Measurements from ENCODE around the gene CNOT10.

CNOT10 gene

GRCh38 chr3:32698506-32698905 is 13.5 kb downstream of the CNOT10 start:
- no peak overlapping the region for H3K9ac ChIP-seq (ENCODE audit: low read depth, low read length)
- no peaks in the 10 kb centered on the region for H3K9me3 ChIP-seq (ENCODE audit: control insufficient read depth, insufficient read depth, low read length)
- H3K36me3 ChIP-seq (ENCODE audit: control insufficient read depth, insufficient read depth, low read length), result no peaks in the 10 kb centered on the region
- no peak overlapping the region for H3K4me3 ChIP-seq (ENCODE audit: low read depth, low read length)
- H3K27me3 ChIP-seq (ENCODE audit: control insufficient read depth, insufficient read depth, low read length), result no peaks in the 10 kb centered on the region
- no peaks in the 10 kb centered on the region for H3K4me1 ChIP-seq (ENCODE audit: control insufficient read depth, insufficient read depth, low read length)

GRCh38 chr3:32699429-32699828 is 14.4 kb downstream of the CNOT10 start:
- no peak overlapping the region for H3K4me3 ChIP-seq (ENCODE audit: low read depth, low read length)
- H3K4me1 ChIP-seq (ENCODE audit: control insufficient read depth, insufficient read depth, low read length), result no peaks in the 10 kb centered on the region
- H3K9me3 ChIP-seq (ENCODE audit: control insufficient read depth, insufficient read depth, low read length), result no peaks in the 10 kb centered on the region
- H3K36me3 ChIP-seq (ENCODE audit: control insufficient read depth, insufficient read depth, low read length), result no peaks in the 10 kb centered on the region
- no peak overlapping the region for H3K9ac ChIP-seq (ENCODE audit: low read depth, low read length)
- H3K27me3 ChIP-seq (ENCODE audit: control insufficient read depth, insufficient read depth, low read length), result no peaks in the 10 kb centered on the region

GRCh38 chr3:32700244-32700643 is 15.3 kb downstream of the CNOT10 start:
- Histone ChIP-seq H3K4me1 (ENCODE audit: control insufficient read depth, insufficient read depth, low read length) (no peaks in the 10 kb centered on the region), H3K27me3 (ENCODE audit: control insufficient read depth, insufficient read depth, low read length) (no peaks in the 10 kb centered on the region), H3K9me3 (ENCODE audit: control insufficient read depth, insufficient read depth, low read length) (no peaks in the 10 kb centered on the region), H3K36me3 (ENCODE audit: control insufficient read depth, insufficient read depth, low read length) (no peaks in the 10 kb centered on the region), H3K4me3 (ENCODE audit: low read depth, low read length) (no peak overlapping the region), H3K9ac (ENCODE audit: low read depth, low read length) (no peak overlapping the region)

- H3K9me3 ChIP-seq (ENCODE audit: control insufficient read depth, insufficient read depth, low read length), result no peaks in the 10 kb centered on the region
- no peaks in the 10 kb centered on the region for H3K4me1 ChIP-seq (ENCODE audit: control insufficient read depth, insufficient read depth, low read length)
- no peaks in the 10 kb centered on the region for H3K27me3 ChIP-seq (ENCODE audit: control insufficient read depth, insufficient read depth, low read length)
- H3K9ac ChIP-seq (ENCODE audit: low read depth, low read length), result no peak overlapping the region
- H3K4me3 ChIP-seq (ENCODE audit: low read depth, low read length), result no peak overlapping the region
- no peaks in the 10 kb centered on the region for H3K36me3 ChIP-seq (ENCODE audit: control insufficient read depth, insufficient read depth, low read length)
These were observed 18.5 kb downstream of the CNOT10 start for GRCh38 chr3:32703491-32703972.

GRCh38 chr3:32705232-32705631 is 20.2 kb downstream of the CNOT10 start:
- H3K4me3 ChIP-seq (ENCODE audit: low read depth, low read length), result no peak overlapping the region
- no peaks in the 10 kb centered on the region for H3K27me3 ChIP-seq (ENCODE audit: control insufficient read depth, insufficient read depth, low read length)

GRCh38 chr3:32706348-32707025 is 21.5 kb downstream of the CNOT10 start:
- Histone ChIP-seq H3K36me3 (ENCODE audit: control insufficient read depth, insufficient read depth, low read length) (peaks cover 6% of the 10 kb centered on the region), H3K4me3 (ENCODE audit: low read depth, low read length) (no peak overlapping the region), H3K9me3 (ENCODE audit: control insufficient read depth, insufficient read depth, low read length) (no peaks in the 10 kb centered on the region), H3K9ac (ENCODE audit: low read depth, low read length) (no peak overlapping the region), H3K27me3 (ENCODE audit: control insufficient read depth, insufficient read depth, low read length) (no peaks in the 10 kb centered on the region), H3K4me1 (ENCODE audit: control insufficient read depth, insufficient read depth, low read length) (no peaks in the 10 kb centered on the region)

More at GRCh38 chr3:32705232-32705631, 20.2 kb downstream of the CNOT10 start:
- Histone ChIP-seq H3K9ac (ENCODE audit: low read depth, low read length) (no peak overlapping the region), H3K36me3 (ENCODE audit: control insufficient read depth, insufficient read depth, low read length) (peaks cover 6% of the 10 kb centered on the region), H3K9me3 (ENCODE audit: control insufficient read depth, insufficient read depth, low read length) (no peaks in the 10 kb centered on the region), H3K4me1 (ENCODE audit: control insufficient read depth, insufficient read depth, low read length) (no peaks in the 10 kb centered on the region)

DNA sequence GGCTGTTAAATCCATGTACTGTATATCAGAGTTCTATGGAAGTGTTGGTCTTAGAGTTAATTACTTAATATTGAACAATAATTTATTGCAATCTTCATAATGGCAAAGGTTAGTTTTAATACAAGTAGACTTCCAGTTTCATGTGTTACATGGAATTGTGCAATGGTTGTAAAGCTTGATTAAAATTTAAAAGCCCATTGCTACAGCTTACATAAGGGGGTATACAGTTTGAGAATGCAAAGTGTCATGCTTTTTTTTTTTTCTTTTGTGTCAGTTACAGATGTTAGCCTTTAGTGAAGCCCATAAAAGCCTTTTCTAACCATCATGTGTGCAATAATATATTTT is 22.0 kb downstream of the CNOT10 start:
- Histone ChIP-seq H3K4me1 (ENCODE audit: control insufficient read depth, insufficient read depth, low read length) (no peaks in the 10 kb centered on the region), H3K4me3 (ENCODE audit: low read depth, low read length) (no peak overlapping the region), H3K27me3 (ENCODE audit: control insufficient read depth, insufficient read depth, low read length) (no peaks in the 10 kb centered on the region), H3K9me3 (ENCODE audit: control insufficient read depth, insufficient read depth, low read length) (no peaks in the 10 kb centered on the region), H3K9ac (ENCODE audit: low read depth, low read length) (no peak overlapping the region), H3K36me3 (ENCODE audit: control insufficient read depth, insufficient read depth, low read length) (peaks cover 6% of the 10 kb centered on the region)

DNA sequence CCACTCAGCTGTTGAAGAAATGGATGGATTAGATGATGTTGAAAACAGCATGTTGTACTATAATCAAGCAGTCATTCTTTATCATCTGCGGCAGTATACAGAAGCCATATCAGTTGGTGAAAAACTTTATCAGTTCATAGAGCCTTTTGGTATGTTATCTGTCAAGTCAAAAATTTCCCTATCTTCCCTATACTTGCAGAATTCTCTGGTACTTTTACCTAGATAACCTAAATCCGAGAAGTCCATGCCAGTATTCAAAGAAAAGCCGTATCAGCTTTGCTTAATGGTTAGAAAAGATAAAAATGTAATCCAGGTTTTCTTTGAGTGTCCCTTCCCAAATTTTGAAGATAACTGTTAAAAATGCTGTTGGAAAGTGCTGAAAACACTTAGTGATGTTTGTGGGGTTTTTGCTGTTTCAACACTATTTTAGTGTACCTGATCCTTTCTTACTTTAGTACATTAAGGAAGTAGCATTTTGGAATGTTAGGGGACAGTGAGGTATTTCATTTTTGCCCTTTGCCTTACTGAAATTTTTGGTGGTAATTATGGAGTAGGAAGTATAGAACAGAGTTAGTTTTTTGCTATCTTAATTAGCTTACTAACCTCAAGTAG is 23.8 kb downstream of the CNOT10 start:
- no peaks in the 10 kb centered on the region for H3K9me3 ChIP-seq (ENCODE audit: control insufficient read depth, insufficient read depth, low read length)
- H3K36me3 ChIP-seq (ENCODE audit: control insufficient read depth, insufficient read depth, low read length), result peaks cover 6% of the 10 kb centered on the region
- no peak overlapping the region for H3K9ac ChIP-seq (ENCODE audit: low read depth, low read length)
- no peaks in the 10 kb centered on the region for H3K27me3 ChIP-seq (ENCODE audit: control insufficient read depth, insufficient read depth, low read length)
- no peaks in the 10 kb centered on the region for H3K4me1 ChIP-seq (ENCODE audit: control insufficient read depth, insufficient read depth, low read length)
- H3K4me3 ChIP-seq (ENCODE audit: low read depth, low read length), result no peak overlapping the region

DNA sequence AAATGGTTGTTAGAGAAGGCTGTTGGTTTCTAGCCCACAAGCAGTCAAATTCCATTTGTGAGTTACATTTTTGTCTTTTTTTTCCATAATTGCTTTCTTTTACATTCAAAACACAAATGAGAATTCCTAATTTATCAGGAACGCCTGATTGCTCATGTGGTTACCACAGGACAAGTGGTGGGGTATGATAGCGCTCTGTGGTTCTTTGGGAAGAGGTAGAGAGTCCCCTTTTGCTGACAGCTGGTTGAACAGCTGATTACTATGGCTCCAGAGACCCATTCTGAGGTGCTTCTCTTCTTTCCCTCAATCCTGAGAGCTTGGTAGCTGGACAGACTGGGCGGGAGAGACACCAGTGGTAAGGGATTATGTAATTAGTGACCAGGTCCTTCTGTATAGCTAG is 24.4 kb downstream of the CNOT10 start:
- Histone ChIP-seq H3K9ac (ENCODE audit: low read depth, low read length) (no peak overlapping the region), H3K36me3 (ENCODE audit: control insufficient read depth, insufficient read depth, low read length) (peaks cover 6% of the 10 kb centered on the region), H3K4me1 (ENCODE audit: control insufficient read depth, insufficient read depth, low read length) (no peaks in the 10 kb centered on the region), H3K9me3 (ENCODE audit: control insufficient read depth, insufficient read depth, low read length) (no peaks in the 10 kb centered on the region), H3K4me3 (ENCODE audit: low read depth, low read length) (no peak overlapping the region), H3K27me3 (ENCODE audit: control insufficient read depth, insufficient read depth, low read length) (no peaks in the 10 kb centered on the region)

- H3K36me3 ChIP-seq (ENCODE audit: control insufficient read depth, insufficient read depth, low read length), result peaks cover 6% of the 10 kb centered on the region
- H3K4me1 ChIP-seq (ENCODE audit: control insufficient read depth, insufficient read depth, low read length), result no peaks in the 10 kb centered on the region
- no peak overlapping the region for H3K9ac ChIP-seq (ENCODE audit: low read depth, low read length)
- no peaks in the 10 kb centered on the region for H3K9me3 ChIP-seq (ENCODE audit: control insufficient read depth, insufficient read depth, low read length)
- H3K27me3 ChIP-seq (ENCODE audit: control insufficient read depth, insufficient read depth, low read length), result no peaks in the 10 kb centered on the region
- H3K4me3 ChIP-seq (ENCODE audit: low read depth, low read length), result no peak overlapping the region
These were observed 27.6 kb downstream of the CNOT10 start for GRCh38 chr3:32712506-32713055.

DNA sequence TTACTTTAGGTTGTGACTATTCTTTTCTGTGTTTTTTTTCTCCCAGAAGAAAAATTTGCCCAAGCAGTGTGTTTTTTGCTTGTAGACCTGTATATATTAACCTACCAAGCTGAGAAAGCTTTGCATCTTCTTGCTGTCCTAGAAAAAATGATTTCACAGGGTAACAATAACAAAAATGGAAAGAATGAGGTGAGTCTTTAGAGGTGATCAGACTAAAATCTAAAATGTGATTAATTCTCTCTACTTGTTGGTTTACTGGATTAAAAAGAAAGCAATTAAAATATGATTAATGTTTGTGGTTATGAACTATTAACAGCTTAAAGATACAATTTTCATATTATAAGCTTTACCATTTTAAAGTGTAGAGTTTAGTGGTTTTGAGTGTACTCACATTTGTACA is 28.2 kb downstream of the CNOT10 start:
- Histone ChIP-seq H3K9me3 (ENCODE audit: control insufficient read depth, insufficient read depth, low read length) (no peaks in the 10 kb centered on the region), H3K4me1 (ENCODE audit: control insufficient read depth, insufficient read depth, low read length) (no peaks in the 10 kb centered on the region), H3K4me3 (ENCODE audit: low read depth, low read length) (no peak overlapping the region), H3K27me3 (ENCODE audit: control insufficient read depth, insufficient read depth, low read length) (no peaks in the 10 kb centered on the region), H3K9ac (ENCODE audit: low read depth, low read length) (no peak overlapping the region), H3K36me3 (ENCODE audit: control insufficient read depth, insufficient read depth, low read length) (peaks cover 6% of the 10 kb centered on the region)

DNA sequence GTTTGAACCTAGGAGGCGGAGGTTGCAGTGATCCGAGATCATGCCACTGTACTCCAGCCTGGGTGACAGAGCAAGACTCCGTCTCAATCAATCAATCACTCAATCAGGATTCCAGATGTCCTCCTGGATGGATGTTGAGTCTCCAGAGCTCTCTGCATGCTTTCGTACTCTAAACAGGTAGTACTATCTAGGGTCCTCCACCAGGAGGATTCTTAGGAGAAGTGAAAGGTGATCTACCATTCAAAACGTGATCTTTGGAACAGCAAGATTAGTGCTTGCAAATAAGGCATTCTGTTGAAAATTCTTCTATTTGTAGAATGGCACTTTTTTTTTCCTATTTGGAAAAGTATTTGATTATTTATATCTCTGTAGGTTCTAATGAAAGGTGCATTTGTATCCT is 34.3 kb downstream of the CNOT10 start:
- no peak overlapping the region for H3K4me3 ChIP-seq (ENCODE audit: low read depth, low read length)
- peaks cover 3% of the 10 kb centered on the region for H3K36me3 ChIP-seq (ENCODE audit: control insufficient read depth, insufficient read depth, low read length)
- no peaks in the 10 kb centered on the region for H3K27me3 ChIP-seq (ENCODE audit: control insufficient read depth, insufficient read depth, low read length)
- no peak overlapping the region for H3K9ac ChIP-seq (ENCODE audit: low read depth, low read length)
- H3K9me3 ChIP-seq (ENCODE audit: control insufficient read depth, insufficient read depth, low read length), result no peaks in the 10 kb centered on the region
- no peaks in the 10 kb centered on the region for H3K4me1 ChIP-seq (ENCODE audit: control insufficient read depth, insufficient read depth, low read length)
